Chondrocyte (in vitro differentiated cells): ENCODE measurements around the gene SPOCK1. TPM values are rescaled to one million over a fixed set of nuclear protein-coding genes. Genes with fewer than 3 reads are reported as not detected.

ENCODE experiments used
- DNase-seq: peaks from one replicate; pipeline ENCODE4 v3.0.0; 2021; ENCODE audit warnings: mixed read lengths, low spot score
- H3K27ac Mint-ChIP-seq: one replicate; pipeline ENCODE4 v1.8.0; 2021; ENCODE audit warnings: mild to moderate bottlenecking, moderate library complexity, mixed read lengths; ENCODE audit not compliant: unreplicated experiment
- H3K27me3 Mint-ChIP-seq: 2 replicates; pipeline ENCODE4 v1.8.0; 2021; ENCODE audit warnings: low read depth, mixed read lengths
- H3K36me3 Mint-ChIP-seq: 2 replicates; pipeline ENCODE4 v1.8.0; 2021; ENCODE audit warnings: low read depth, mixed read lengths
- H3K4me1 Mint-ChIP-seq: 2 replicates; pipeline ENCODE4 v1.8.0; 2021; ENCODE audit warnings: low read depth, mild to moderate bottlenecking, mixed read lengths
- H3K4me3 Mint-ChIP-seq: one replicate; pipeline ENCODE4 v1.8.0; 2021; ENCODE audit warnings: mild to moderate bottlenecking, moderate library complexity, mixed read lengths; ENCODE audit not compliant: unreplicated experiment
- H3K9me3 Mint-ChIP-seq: 2 replicates; pipeline ENCODE4 v1.8.0; 2021; ENCODE audit warnings: low read depth, mixed read lengths
- CTCF ChIP-seq: fragments of 200-600 bp; sonication (generic); IDR thresholded peaks from 2 replicates; pipeline ENCODE4 v1.5.0; 2021; ENCODE audit warnings: antibody characterized with exemption, mild to moderate bottlenecking, moderate library complexity
- total RNA-seq: library from RNA; stranded (reverse); gene quantifications from 3 replicates; pipeline ENCODE4 v1.2.1, GENCODE V29; 2021

The SPOCK1 gene
- total RNA-seq, 1 donor from 2014 or later, result 127 TPM

GRCh38 chr5:136994154-136994553, 505.0 kb downstream of the SPOCK1 start:
- Mint-ChIP-seq H3K27ac (no peak overlapping the region), H3K9me3 (peaks cover 7% of the 10 kb centered on the region), H3K36me3 (peaks cover 1% of the 10 kb centered on the region), H3K4me1 (no peaks in the 10 kb centered on the region), H3K27me3 (no peaks in the 10 kb centered on the region), H3K4me3 (no peak overlapping the region)
- DNase-seq, result no peak
- TF ChIP-seq CTCF, result no peak

GRCh38 chr5:136992796-136993489, 506.2 kb downstream of the SPOCK1 start:
- peaks cover 7% of the 10 kb centered on the region for H3K9me3 Mint-ChIP-seq
- no peaks in the 10 kb centered on the region for H3K4me1 Mint-ChIP-seq
- H3K27ac Mint-ChIP-seq, result no peak overlapping the region
- no peaks in the 10 kb centered on the region for H3K27me3 Mint-ChIP-seq
- no peak overlapping the region for H3K4me3 Mint-ChIP-seq
- no peak for DNase-seq
- no peaks in the 10 kb centered on the region for H3K36me3 Mint-ChIP-seq
- TF ChIP-seq CTCF, result no peak

GRCh38 chr5:136985785-136986475, 513.2 kb downstream of the SPOCK1 start:
- Mint-ChIP-seq H3K27me3 (no peaks in the 10 kb centered on the region), H3K4me3 (no peak overlapping the region), H3K27ac (no peak overlapping the region), H3K9me3 (no peaks in the 10 kb centered on the region), H3K36me3 (no peaks in the 10 kb centered on the region), H3K4me1 (no peaks in the 10 kb centered on the region)
- DNase-seq, result no peak
- no peak for TF ChIP-seq CTCF

GRCh38 chr5:136984772-136985446, 514.2 kb downstream of the SPOCK1 start:
- no peak for DNase-seq
- H3K4me3 Mint-ChIP-seq, result no peak overlapping the region
- no peak overlapping the region for H3K27ac Mint-ChIP-seq
- no peaks in the 10 kb centered on the region for H3K36me3 Mint-ChIP-seq
- TF ChIP-seq CTCF, result no peak
- H3K27me3 Mint-ChIP-seq, result no peaks in the 10 kb centered on the region
- no peaks in the 10 kb centered on the region for H3K9me3 Mint-ChIP-seq
- H3K4me1 Mint-ChIP-seq, result no peaks in the 10 kb centered on the region

GRCh38 chr5:136981936-136982335, 517.2 kb downstream of the SPOCK1 start:
- Mint-ChIP-seq H3K9me3 (no peaks in the 10 kb centered on the region), H3K27ac (no peak overlapping the region), H3K36me3 (peaks cover 2% of the 10 kb centered on the region), H3K4me3 (no peak overlapping the region), H3K4me1 (no peaks in the 10 kb centered on the region), H3K27me3 (no peaks in the 10 kb centered on the region)
- TF ChIP-seq CTCF, result no peak
- no peak for DNase-seq
